K562 (cell line): ENCODE measurements around the gene ERG28.

Experiments used
- ARNT ChIP-seq, 2 experiments: fragments of 450-650 bp; IDR thresholded peaks; 2 replicates each; pipeline ENCODE4 v1.6.1; 2016; ENCODE audit warnings: mild to moderate bottlenecking in 1 of 2
- ILK ChIP-seq: fragments of 450-650 bp; IDR thresholded peaks from 2 replicates; pipeline ENCODE4 v1.6.1; 2016; ENCODE audit warnings: missing genetic modification characterization, low read depth, mild to moderate bottlenecking, missing compliant biosample characterization, moderate library complexity, borderline replicate concordance
- NR3C1 ChIP-seq: sonication (generic); formaldehyde crosslinking; IDR thresholded peaks from 2 replicates; pipeline ENCODE4 v1.8.1; 2022; ENCODE audit warnings: missing genetic modification reagents
- SIN3A ChIP-seq, 2 experiments: fragments of 150-350 bp in 1 of 2; IDR thresholded peaks; 2 replicates each; pipeline ENCODE4 v1.6.1; 2011 to 2016; ENCODE audit warnings: borderline replicate concordance in 2 of 2, low read depth in 2 of 2, low read length in 2 of 2, mild to moderate bottlenecking in 2 of 2, moderate library complexity in 2 of 2; ENCODE audit not compliant: control insufficient read depth in 1 of 2
- SMARCA4 ChIP-seq: fragments of 450-650 bp; IDR thresholded peaks from 2 replicates; pipeline ENCODE4 v1.6.1; 2016
- SP2 ChIP-seq: IDR thresholded peaks from 2 replicates; pipeline ENCODE4 v1.6.1; 2011; ENCODE audit warnings: mild to moderate bottlenecking, low read depth, low read length, moderate library complexity; ENCODE audit not compliant: poor library complexity, severe bottlenecking; ENCODE audit errors: extremely low read depth
- ZSCAN29 ChIP-seq: fragments of 450-650 bp; IDR thresholded peaks from 2 replicates; pipeline ENCODE4 v1.6.1; 2017
- TF ChIP-seq, protein P1 (sequence below), 3 experiments: IDR thresholded peaks in 2 of 3; conservative IDR thresholded peaks in 1 of 3; 2 replicates each; pipeline ENCODE4 v1.5.1; 2011 to 2012; ENCODE audit warnings: low read length in 3 of 3, mild to moderate bottlenecking in 3 of 3, control low read depth in 2 of 3, improper control_type of control experiment in 1 of 3, inconsistent platforms in 1 of 3, low read depth in 1 of 3, mixed read lengths in 1 of 3, moderate library complexity in 1 of 3; ENCODE audit not compliant: insufficient read depth in 2 of 3
- TF ChIP-seq, protein P2 (sequence below), 2 experiments: fragments of 200-800 bp in 1 of 2; sonication (Bioruptor generic) in 1 of 2; sonication (generic) in 1 of 2; formaldehyde crosslinking in 1 of 2; IDR thresholded peaks in 1 of 2; conservative IDR thresholded peaks in 1 of 2; 2 replicates each; pipeline versions ENCODE4 v1.5.0 to v1.6.1; 2016 to 2020; ENCODE audit warnings: missing compliant biosample characterization in 1 of 2, missing genetic modification characterization in 1 of 2, missing genetic modification reagents in 1 of 2

DNA sequence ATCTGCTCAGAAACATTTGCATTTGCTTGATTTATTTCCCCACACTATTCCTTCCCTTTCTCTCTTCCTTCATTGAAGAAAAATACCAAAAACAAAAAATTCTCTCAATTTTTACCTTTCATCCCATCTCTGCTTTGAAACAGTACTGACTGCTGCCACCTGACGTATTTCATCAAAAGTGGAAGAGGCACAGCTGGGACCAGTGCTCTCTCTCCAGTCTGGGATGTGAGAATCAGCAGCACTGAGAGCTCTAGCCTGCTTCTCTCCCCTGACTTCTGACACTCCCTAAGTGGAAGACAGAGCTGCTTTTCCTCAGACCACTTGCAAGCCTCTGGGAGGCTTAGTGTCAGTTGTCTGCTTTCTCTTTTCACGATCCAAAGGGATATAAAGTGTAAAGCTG, 37.2 kb upstream of the ERG28 start:
- TF ChIP-seq, protein P1, sequence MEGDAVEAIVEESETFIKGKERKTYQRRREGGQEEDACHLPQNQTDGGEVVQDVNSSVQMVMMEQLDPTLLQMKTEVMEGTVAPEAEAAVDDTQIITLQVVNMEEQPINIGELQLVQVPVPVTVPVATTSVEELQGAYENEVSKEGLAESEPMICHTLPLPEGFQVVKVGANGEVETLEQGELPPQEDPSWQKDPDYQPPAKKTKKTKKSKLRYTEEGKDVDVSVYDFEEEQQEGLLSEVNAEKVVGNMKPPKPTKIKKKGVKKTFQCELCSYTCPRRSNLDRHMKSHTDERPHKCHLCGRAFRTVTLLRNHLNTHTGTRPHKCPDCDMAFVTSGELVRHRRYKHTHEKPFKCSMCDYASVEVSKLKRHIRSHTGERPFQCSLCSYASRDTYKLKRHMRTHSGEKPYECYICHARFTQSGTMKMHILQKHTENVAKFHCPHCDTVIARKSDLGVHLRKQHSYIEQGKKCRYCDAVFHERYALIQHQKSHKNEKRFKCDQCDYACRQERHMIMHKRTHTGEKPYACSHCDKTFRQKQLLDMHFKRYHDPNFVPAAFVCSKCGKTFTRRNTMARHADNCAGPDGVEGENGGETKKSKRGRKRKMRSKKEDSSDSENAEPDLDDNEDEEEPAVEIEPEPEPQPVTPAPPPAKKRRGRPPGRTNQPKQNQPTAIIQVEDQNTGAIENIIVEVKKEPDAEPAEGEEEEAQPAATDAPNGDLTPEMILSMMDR (IDR thresholded peaks at IDR 0.05 in 2 of 3, conservative IDR thresholded peaks at IDR 0.05 in 1 of 3; ENCODE audit: insufficient read depth in 2 of 3, low read depth in 1 of 3, low read length in 3 of 3) = no peak
- no peak for TF ChIP-seq ZSCAN29
- no peak for TF ChIP-seq NR3C1
- no peak for TF ChIP-seq SMARCA4
- no peak for TF ChIP-seq ARNT (IDR thresholded peaks at IDR 0.05)
- TF ChIP-seq ILK (tag) = no peak
- TF ChIP-seq, protein P2, sequence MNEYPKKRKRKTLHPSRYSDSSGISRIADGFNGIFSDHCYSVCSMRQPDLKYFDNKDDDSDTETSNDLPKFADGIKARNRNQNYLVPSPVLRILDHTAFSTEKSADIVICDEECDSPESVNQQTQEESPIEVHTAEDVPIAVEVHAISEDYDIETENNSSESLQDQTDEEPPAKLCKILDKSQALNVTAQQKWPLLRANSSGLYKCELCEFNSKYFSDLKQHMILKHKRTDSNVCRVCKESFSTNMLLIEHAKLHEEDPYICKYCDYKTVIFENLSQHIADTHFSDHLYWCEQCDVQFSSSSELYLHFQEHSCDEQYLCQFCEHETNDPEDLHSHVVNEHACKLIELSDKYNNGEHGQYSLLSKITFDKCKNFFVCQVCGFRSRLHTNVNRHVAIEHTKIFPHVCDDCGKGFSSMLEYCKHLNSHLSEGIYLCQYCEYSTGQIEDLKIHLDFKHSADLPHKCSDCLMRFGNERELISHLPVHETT (CRISPR knock-in tag; conservative IDR thresholded peaks at IDR 0.05 in 1 of 2, IDR thresholded peaks at IDR 0.05 in 1 of 2) = no peak
- TF ChIP-seq SP2 = no peak
- no peak for TF ChIP-seq SIN3A (IDR thresholded peaks at IDR 0.05; ENCODE audit: borderline replicate concordance in 2 of 2, control insufficient read depth in 1 of 2, low read depth in 2 of 2, low read length in 2 of 2)
